Activated naive CD4-positive, alpha-beta T cell treated with anti-CD3 and anti-CD28 coated beads, Interleukin-2, amount 50 U/mL, for 24 hours (primary cell): ENCODE data around the gene STRIP1.

Source experiments
- H3K27ac Mint-ChIP-seq: one replicate; pipeline ENCODE4 v1.8.0; 2021; ENCODE audit warnings: mild to moderate bottlenecking, mixed read lengths
- H3K27me3 Mint-ChIP-seq: one replicate; pipeline ENCODE4 v1.8.0; 2021; ENCODE audit warnings: mixed read lengths
- H3K36me3 Mint-ChIP-seq: one replicate; pipeline ENCODE4 v1.8.0; 2021; ENCODE audit warnings: mixed read lengths
- H3K4me1 Mint-ChIP-seq: one replicate; pipeline ENCODE4 v1.8.0; 2021; ENCODE audit warnings: mixed read lengths
- H3K4me3 Mint-ChIP-seq: one replicate; pipeline ENCODE4 v1.8.0; 2021; ENCODE audit warnings: mild to moderate bottlenecking, mixed read lengths
- H3K9me3 Mint-ChIP-seq: one replicate; pipeline ENCODE4 v1.8.0; 2021; ENCODE audit warnings: mixed read lengths

The STRIP1 gene

GRCh38 chr1:110085671-110086070 is 51.2 kb downstream of the STRIP1 start:
- Mint-ChIP-seq H3K27ac (no peak overlapping the region), H3K4me1 (peaks cover 10% of the 10 kb centered on the region), H3K9me3 (no peaks in the 10 kb centered on the region), H3K36me3 (no peaks in the 10 kb centered on the region), H3K4me3 (no peak overlapping the region), H3K27me3 (peaks cover 42% of the 10 kb centered on the region)

- no peaks in the 10 kb centered on the region for H3K36me3 Mint-ChIP-seq
- H3K4me1 Mint-ChIP-seq, result peaks cover 10% of the 10 kb centered on the region
- no peaks in the 10 kb centered on the region for H3K9me3 Mint-ChIP-seq
- no peak overlapping the region for H3K4me3 Mint-ChIP-seq
- peaks cover 37% of the 10 kb centered on the region for H3K27me3 Mint-ChIP-seq
- no peak overlapping the region for H3K27ac Mint-ChIP-seq
These were observed 52.5 kb downstream of the STRIP1 start for GRCh38 chr1:110086961-110087360.

GRCh38 chr1:110087812-110088738 is 53.7 kb downstream of the STRIP1 start:
- no peaks in the 10 kb centered on the region for H3K9me3 Mint-ChIP-seq
- H3K36me3 Mint-ChIP-seq, result no peaks in the 10 kb centered on the region

GRCh38 chr1:110088739-110089316 is 54.4 kb downstream of the STRIP1 start:
- Mint-ChIP-seq H3K9me3 (no peaks in the 10 kb centered on the region), H3K36me3 (no peaks in the 10 kb centered on the region), H3K27ac (no peak overlapping the region), H3K27me3 (peaks cover 22% of the 10 kb centered on the region), H3K4me1 (peaks cover 3% of the 10 kb centered on the region), H3K4me3 (no peak overlapping the region)

More at GRCh38 chr1:110087812-110088738, 53.7 kb downstream of the STRIP1 start:
- Mint-ChIP-seq H3K4me3 (no peak overlapping the region), H3K4me1 (peaks cover 10% of the 10 kb centered on the region), H3K27ac (peak overlapping the region; percentile 43), H3K27me3 (peaks cover 27% of the 10 kb centered on the region)

GRCh38 chr1:110089561-110090275 is 55.3 kb downstream of the STRIP1 start:
- Mint-ChIP-seq H3K36me3 (no peaks in the 10 kb centered on the region), H3K27me3 (peaks cover 21% of the 10 kb centered on the region), H3K4me3 (no peak overlapping the region), H3K9me3 (no peaks in the 10 kb centered on the region), H3K4me1 (peaks cover 3% of the 10 kb centered on the region), H3K27ac (no peak overlapping the region)

GRCh38 chr1:110091381-110091780 is 57.0 kb downstream of the STRIP1 start:
- H3K9me3 Mint-ChIP-seq, result no peaks in the 10 kb centered on the region
- no peaks in the 10 kb centered on the region for H3K36me3 Mint-ChIP-seq
- H3K4me3 Mint-ChIP-seq, result no peak overlapping the region
- no peak overlapping the region for H3K27ac Mint-ChIP-seq
- peaks cover 3% of the 10 kb centered on the region for H3K4me1 Mint-ChIP-seq
- H3K27me3 Mint-ChIP-seq, result peaks cover 9% of the 10 kb centered on the region

GRCh38 chr1:110091791-110092190 is 57.4 kb downstream of the STRIP1 start:
- H3K9me3 Mint-ChIP-seq, result no peaks in the 10 kb centered on the region
- H3K27me3 Mint-ChIP-seq, result peaks cover 6% of the 10 kb centered on the region
- H3K4me1 Mint-ChIP-seq, result peaks cover 3% of the 10 kb centered on the region
- no peaks in the 10 kb centered on the region for H3K36me3 Mint-ChIP-seq
- H3K27ac Mint-ChIP-seq, result no peak overlapping the region
- H3K4me3 Mint-ChIP-seq, result no peak overlapping the region

GRCh38 chr1:110092991-110093390 is 58.6 kb downstream of the STRIP1 start:
- Mint-ChIP-seq H3K27me3 (peaks cover 4% of the 10 kb centered on the region), H3K27ac (no peak overlapping the region)

GRCh38 chr1:110094931-110095654 is 60.7 kb downstream of the STRIP1 start:
- Mint-ChIP-seq H3K36me3 (no peaks in the 10 kb centered on the region), H3K27me3 (peaks cover 5% of the 10 kb centered on the region), H3K9me3 (no peaks in the 10 kb centered on the region), H3K4me1 (no peaks in the 10 kb centered on the region), H3K27ac (no peak overlapping the region), H3K4me3 (no peak overlapping the region)

More at GRCh38 chr1:110092991-110093390, 58.6 kb downstream of the STRIP1 start:
- Mint-ChIP-seq H3K4me1 (peaks cover under 1% of the 10 kb centered on the region), H3K36me3 (no peaks in the 10 kb centered on the region), H3K9me3 (no peaks in the 10 kb centered on the region), H3K4me3 (no peak overlapping the region)

- H3K27ac Mint-ChIP-seq, result no peak overlapping the region
- H3K4me1 Mint-ChIP-seq, result no peaks in the 10 kb centered on the region
- H3K9me3 Mint-ChIP-seq, result no peaks in the 10 kb centered on the region
- H3K4me3 Mint-ChIP-seq, result no peak overlapping the region
- peaks cover 5% of the 10 kb centered on the region for H3K27me3 Mint-ChIP-seq
- H3K36me3 Mint-ChIP-seq, result no peaks in the 10 kb centered on the region
These were observed 63.2 kb downstream of the STRIP1 start for GRCh38 chr1:110097507-110098221.

GRCh38 chr1:110098222-110099026 is 64.0 kb downstream of the STRIP1 start:
- Mint-ChIP-seq H3K36me3 (no peaks in the 10 kb centered on the region), H3K9me3 (no peaks in the 10 kb centered on the region), H3K27me3 (peaks cover 5% of the 10 kb centered on the region), H3K4me1 (no peaks in the 10 kb centered on the region), H3K4me3 (no peak overlapping the region), H3K27ac (no peak overlapping the region)

GRCh38 chr1:110100335-110100734 is 65.9 kb downstream of the STRIP1 start:
- H3K27me3 Mint-ChIP-seq, result peaks cover 5% of the 10 kb centered on the region
- H3K36me3 Mint-ChIP-seq, result no peaks in the 10 kb centered on the region
- no peak overlapping the region for H3K4me3 Mint-ChIP-seq
- H3K9me3 Mint-ChIP-seq, result no peaks in the 10 kb centered on the region
- H3K27ac Mint-ChIP-seq, result no peak overlapping the region
- H3K4me1 Mint-ChIP-seq, result no peaks in the 10 kb centered on the region

- H3K36me3 Mint-ChIP-seq, result no peaks in the 10 kb centered on the region
These were observed 67.7 kb downstream of the STRIP1 start for GRCh38 chr1:110102081-110102480.

More at GRCh38 chr1:110102081-110102480, 67.7 kb downstream of the STRIP1 start:
- Mint-ChIP-seq H3K4me3 (no peak overlapping the region), H3K9me3 (no peaks in the 10 kb centered on the region), H3K27ac (no peak overlapping the region), H3K27me3 (peaks cover 2% of the 10 kb centered on the region), H3K4me1 (no peaks in the 10 kb centered on the region)
